ENCODE results near the gene UCN.
"Not testable (repeated sequence)": the region's sequence is repeated elsewhere in the genome, so short reads cannot be mapped to it uniquely, and the experiment has no call there.

The UCN gene

DNA sequence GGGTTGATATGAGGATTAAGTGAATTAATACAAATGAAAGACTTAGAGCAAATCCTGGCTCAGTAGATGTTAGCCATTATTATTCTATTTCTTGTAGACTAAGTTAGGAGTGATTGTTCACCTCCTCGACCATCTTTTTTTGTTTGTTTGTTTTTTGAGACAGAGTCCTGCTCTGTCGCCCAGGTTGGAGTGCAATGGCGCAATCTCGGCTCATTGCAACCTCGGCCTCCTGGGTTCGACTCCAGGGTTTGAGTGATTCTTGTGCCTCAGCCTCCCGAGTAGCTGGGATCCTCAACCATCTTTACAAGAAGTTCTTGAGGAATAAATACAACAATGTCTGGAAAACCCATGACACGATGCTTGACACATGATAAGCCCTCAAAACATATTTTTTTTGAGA, 13.3 kb downstream of the UCN start:
- no peak overlapping the region for H3K4me3 ChIP-seq (ENCODE audit: low read depth, low read length)
- DNase-seq (ENCODE audit: low read depth), result no peak

DNA sequence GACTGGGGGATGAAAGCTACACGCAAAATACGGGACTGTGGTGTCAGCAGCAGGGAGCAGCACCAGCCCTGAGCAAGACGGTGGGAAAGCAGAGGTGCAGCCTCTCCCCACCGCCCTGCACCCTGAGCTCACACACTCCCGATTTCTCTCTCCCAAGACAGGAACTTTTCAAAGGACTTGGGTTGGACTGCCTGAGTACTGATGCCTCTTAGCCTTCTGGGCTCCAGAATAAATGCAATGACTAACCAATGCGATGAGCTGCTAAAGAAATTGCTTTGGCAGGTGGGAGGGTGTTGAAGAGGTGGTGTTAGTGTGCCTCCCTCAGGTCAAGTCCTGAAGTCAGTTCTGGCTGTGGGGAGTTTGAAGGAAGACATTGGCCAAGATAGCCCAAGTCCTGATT, 16.4 kb downstream of the UCN start:
- no peak overlapping the region for H3K4me3 ChIP-seq (ENCODE audit: low read depth, low read length)

GRCh38 chr2:27290549-27290948, 17.7 kb downstream of the UCN start:
- H3K4me3 ChIP-seq (ENCODE audit: low read depth, low read length), result no peak overlapping the region
- no peak for DNase-seq (ENCODE audit: low read depth)

More for the DNA sequence above, 16.4 kb downstream of the UCN start:
- no peak for DNase-seq (ENCODE audit: low read depth)

- H3K4me3 ChIP-seq (ENCODE audit: low read depth, low read length), result no peak overlapping the region
- DNase-seq (ENCODE audit: low read depth), result no peak
These were observed 19.6 kb downstream of the UCN start for GRCh38 chr2:27288610-27289009.

DNA sequence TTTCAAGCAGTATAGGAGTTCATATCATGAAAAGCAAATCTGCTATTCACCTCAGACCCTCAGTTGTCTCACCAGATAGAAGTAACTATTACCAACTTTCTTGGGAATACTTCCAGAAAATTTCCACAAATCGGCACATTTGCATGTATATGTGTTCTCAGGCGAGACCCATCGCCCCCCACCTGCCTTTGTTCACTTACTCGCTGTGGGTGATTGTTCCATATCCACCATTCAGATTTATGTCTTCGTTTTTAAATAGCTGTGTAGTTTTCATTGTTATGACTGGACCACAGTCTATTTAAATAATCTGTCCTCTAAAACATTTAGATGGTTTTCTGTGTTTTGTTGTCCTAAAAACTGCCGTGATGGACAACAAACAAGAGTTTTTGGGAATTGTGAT, 22.8 kb downstream of the UCN start:
- DNase-seq (ENCODE audit: low read depth), result no peak

GRCh38 chr2:27284996-27285395, 23.2 kb downstream of the UCN start:
- no peak for DNase-seq (ENCODE audit: low read depth)
- H3K4me3 ChIP-seq (ENCODE audit: low read depth, low read length), result no peak overlapping the region

More for the DNA sequence above, 22.8 kb downstream of the UCN start:
- H3K4me3 ChIP-seq (ENCODE audit: low read depth, low read length), result no peak overlapping the region

DNA sequence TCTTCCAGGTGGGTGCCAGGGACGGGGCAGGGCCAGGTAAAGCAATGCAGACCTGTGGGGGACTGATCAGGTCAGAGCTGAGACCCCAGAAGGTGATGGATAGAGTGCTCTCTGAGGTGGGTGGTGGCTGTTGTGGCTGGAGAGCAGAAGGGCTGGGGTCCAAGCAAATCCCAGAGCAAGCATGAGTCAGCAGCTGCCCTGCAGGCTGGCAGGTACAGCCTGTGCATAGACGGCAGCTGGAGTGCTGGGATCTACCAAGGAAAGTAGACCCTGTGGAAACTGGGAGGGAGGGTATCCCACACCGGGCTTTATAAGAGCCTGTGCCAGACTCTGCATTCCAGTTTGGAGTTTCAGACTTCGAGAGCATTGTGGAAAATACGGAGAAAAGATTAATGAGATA, 25.4 kb downstream of the UCN start:
- H3K4me3 ChIP-seq (ENCODE audit: low read depth, low read length), result no peak overlapping the region
- DNase-seq (ENCODE audit: low read depth), result no peak

DNA sequence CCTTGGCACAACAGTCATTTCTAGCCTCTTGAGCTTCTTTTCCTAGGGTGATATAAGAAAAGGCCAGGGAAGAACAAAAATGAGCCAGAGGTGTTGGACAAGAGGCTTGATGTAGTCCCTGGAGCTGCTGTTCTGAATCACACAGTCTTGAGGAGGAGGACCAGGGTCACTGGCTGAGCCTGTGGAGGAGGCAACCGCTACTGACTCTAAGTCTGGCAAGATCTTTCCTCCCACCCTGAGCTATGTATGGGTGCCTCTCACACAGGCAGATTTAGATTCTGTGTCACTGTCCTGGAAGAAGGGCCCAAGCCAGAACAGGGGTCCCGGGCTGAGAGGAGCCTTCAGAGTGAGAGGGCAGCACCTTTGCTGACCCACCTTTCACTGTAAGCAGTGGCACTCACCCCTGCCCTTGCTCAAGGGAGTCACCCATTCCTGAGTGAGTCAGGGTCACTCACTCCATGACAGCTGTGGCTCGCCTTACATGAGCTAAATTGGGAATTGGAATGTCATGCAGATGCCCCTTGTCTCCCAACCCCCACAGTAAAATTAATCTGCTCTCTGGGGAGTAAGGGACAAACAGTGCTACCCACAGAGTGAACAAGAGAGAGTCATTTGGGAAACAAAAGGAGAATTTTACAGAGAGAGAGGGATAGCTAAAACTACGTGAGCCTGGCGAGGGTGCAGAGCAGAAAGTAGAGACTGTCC, 26.2 kb downstream of the UCN start, which contains the start of gene TRIM54:
Gene TRIM54 (plus strand): TSS at position 575 of the 705 bp plus-strand sequence. CDS start 303 bp downstream, outside the sequence.
- no peak within 1 kb of the TSS for H3K4me3 ChIP-seq (ENCODE audit: low read depth, low read length)
- no peak for DNase-seq (ENCODE audit: low read depth)

GRCh38 chr2:27281442-27281841, 26.8 kb downstream of the UCN start:
- H3K4me3 ChIP-seq (ENCODE audit: low read depth, low read length), result no peak overlapping the region
- DNase-seq (ENCODE audit: low read depth), result no peak

GRCh38 chr2:27280826-27281225, 27.4 kb downstream of the UCN start:
- DNase-seq (ENCODE audit: low read depth), result no peak
- no peak overlapping the region for H3K4me3 ChIP-seq (ENCODE audit: low read depth, low read length)

GRCh38 chr2:27278010-27278409, 30.2 kb downstream of the UCN start:
- DNase-seq (ENCODE audit: low read depth), result no peak
- no peak overlapping the region for H3K4me3 ChIP-seq (ENCODE audit: low read depth, low read length)

DNA sequence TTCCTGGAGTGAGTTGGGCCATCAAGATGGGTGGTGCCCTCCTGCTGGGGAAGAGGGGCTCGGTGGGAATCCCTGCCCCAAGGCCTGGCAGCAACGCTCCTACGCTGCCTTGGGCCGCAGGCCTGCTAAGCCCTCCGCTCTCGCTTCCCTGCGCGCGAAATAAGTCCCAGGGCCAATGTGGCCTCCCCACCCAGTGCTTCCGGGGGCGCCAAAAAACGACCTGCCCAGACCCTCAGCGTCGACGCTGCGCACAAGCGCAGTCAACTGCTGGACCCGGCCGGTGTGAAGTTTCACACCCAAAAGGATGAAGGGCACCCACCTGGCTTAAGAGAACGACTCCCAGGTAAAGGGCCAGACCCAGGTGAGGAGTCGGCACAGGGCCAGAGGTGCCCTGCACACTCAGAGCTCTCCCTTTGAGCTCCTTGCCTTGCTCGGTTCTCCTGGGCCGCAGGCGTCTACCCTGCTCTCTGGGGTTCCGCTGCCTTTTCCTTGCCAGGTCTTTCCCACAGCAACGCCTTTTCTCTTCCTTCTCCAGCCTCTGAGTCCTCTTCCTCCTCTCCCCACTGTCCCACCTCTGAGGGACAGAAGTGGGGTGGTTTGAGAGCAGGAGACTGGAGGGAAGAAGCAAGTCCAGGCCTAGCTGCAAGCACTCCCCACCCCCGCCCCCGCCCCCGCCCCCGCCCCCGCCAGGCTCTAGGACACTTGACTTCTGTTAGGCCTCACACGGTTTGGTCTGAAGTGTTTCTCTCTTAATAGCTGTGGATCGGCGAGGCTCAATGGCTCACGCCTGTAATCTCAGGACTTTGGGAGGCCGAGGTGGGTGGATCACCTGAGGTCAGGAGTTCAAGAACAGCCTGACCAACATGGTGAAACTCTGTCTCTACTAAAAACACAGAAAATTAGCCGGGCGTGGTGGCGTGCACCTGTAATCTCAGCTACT, 32.8 kb downstream of the UCN start, which contains the start of gene DNAJC5G:
Gene DNAJC5G (plus strand): TSS at position 223 of the 940 bp plus-strand sequence. CDS start 1,296 bp downstream, outside the sequence.
- no peak within 1 kb of the TSS for H3K4me3 ChIP-seq (ENCODE audit: low read depth, low read length)
- DNase-seq (ENCODE audit: low read depth), result no peak

DNA sequence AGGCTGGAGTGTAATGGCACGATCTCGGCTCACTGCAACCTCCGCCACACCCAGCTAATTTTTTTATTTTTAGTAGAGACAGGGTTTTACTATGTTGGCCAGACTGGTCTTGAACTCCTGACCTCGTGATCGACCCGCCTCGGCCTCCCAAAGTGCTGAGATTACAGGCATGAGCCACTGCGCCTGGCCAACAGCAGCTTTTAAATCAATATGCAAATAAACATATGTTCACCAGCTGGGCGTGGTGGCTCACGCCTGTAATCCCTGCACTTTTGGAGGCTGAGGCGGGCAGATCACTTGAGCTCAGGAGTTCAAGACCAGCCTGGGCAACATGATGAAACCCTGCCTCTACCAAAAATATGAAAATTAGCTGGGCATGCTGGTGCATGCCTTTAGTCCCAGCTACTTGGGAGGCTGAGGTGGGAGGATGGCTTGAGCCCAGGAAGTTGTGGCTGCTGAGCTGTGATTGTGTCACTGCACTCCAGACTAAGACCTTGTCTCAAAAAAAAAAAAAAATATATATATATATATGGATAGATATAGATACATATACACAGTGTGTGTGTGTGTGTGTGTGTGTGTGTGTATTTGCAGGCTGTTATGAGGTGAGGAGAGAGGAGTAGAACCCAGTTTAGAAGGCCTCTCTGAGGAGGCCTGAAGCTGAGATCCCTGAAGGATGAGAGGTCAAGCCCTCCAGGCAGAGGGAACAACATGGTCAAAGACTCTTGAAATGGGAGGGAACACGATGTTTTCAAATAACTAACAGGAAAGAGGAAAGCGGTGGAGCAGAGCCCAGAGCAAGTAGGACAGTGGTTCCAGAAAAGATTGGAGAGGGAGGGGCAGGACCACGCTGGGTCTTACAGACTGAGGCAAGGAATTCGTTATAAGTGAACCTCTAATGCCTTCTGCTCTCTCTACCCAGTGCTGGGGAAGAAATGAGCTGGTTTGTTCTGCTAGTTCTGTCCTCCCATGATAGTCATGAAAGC, 35.4 kb downstream of the UCN start:
- not testable (repeated sequence) for H3K4me3 ChIP-seq (ENCODE audit: low read depth, low read length); DNase-seq (ENCODE audit: low read depth)

DNA sequence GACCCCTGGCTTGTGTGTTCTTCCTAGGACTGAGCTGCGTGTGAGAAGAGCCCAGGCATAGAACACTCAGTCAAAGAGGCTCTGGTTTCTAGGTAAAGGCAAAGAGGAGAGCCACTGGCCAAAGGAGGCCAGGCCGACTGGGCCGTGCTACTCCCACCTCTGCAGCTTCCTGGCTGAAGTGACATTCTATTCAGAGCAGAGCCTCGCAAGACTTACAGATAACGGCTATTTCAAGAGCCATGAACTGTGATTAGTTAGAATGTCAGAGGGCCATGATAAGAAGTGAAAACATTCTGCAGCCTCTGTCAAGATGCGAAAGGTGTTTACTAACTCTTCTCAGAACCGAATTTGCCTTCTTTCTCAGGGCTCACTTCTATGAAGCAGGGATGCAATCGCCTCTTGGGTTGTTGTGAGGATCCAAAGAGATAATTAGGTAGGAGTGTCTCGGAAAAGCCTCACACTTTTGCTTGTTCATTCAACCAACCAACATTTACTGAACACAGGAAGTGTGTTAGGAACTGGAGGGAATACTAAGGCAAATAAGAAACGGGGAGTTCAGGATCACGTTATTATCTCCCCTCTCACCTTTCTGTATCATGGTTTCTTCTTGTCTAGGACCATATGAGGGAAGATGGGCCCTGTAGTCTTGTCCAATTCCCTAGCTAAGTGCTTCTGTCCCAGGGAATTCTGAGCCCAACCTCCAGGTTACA, 36.5 kb downstream of the UCN start:
- H3K4me3 ChIP-seq (ENCODE audit: low read depth, low read length), result no peak overlapping the region
- no peak for DNase-seq (ENCODE audit: low read depth)

DNA sequence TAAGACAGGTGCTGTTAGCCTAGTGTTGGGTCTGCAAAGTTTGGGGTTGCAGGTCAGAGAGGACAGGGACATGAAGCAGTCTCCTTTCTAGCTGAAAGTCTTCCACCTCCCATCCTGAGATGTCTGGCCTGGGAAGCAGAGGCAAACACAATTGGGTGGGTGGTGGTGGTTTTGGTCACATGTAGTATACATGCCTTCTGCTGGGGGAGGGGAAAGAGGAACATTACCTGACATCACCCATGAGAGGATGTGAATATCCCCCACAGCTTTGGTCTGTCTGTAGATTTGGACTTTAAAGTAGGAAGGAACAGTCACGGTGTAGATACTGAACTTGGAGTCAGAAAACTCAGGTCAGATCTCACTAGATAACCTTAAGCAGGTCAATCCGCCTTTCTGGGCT, 37.6 kb downstream of the UCN start:
- no peak for DNase-seq (ENCODE audit: low read depth)
- no peak overlapping the region for H3K4me3 ChIP-seq (ENCODE audit: low read depth, low read length)

GRCh38 chr2:27270131-27270530, 38.1 kb downstream of the UCN start:
- H3K4me3 ChIP-seq (ENCODE audit: low read depth, low read length), result no peak overlapping the region
- DNase-seq (ENCODE audit: low read depth), result no peak

- H3K4me3 ChIP-seq (ENCODE audit: low read depth, low read length); DNase-seq (ENCODE audit: low read depth): not testable (repeated sequence)
These were observed 39.9 kb downstream of the UCN start for GRCh38 chr2:27268296-27268695.

DNA sequence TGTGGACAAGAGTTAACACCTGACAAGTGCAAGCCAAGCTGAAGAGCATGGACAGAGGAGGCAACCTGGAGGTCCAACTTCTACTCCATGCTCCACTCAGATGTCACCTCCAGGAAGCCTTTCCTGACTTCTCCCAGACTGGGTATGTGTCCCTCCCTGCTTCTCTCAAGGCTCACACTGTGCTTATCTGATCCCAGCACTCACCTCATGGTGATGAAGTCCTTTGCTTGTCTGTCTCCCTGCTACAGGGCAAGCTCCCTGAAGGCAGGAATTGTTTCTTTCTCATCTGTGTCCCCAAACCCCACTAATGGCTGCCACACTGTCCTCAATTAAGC, 42.7 kb downstream of the UCN start:
- no peak for DNase-seq (ENCODE audit: low read depth)
- H3K4me3 ChIP-seq (ENCODE audit: low read depth, low read length), result no peak overlapping the region

Measured in skeletal muscle cell (primary cell).